ENCODE data around the gene MEIOB. TPM values are rescaled to one million over a fixed set of nuclear protein-coding genes. Genes with fewer than 3 reads are reported as not detected.

MEIOB gene, protein sequence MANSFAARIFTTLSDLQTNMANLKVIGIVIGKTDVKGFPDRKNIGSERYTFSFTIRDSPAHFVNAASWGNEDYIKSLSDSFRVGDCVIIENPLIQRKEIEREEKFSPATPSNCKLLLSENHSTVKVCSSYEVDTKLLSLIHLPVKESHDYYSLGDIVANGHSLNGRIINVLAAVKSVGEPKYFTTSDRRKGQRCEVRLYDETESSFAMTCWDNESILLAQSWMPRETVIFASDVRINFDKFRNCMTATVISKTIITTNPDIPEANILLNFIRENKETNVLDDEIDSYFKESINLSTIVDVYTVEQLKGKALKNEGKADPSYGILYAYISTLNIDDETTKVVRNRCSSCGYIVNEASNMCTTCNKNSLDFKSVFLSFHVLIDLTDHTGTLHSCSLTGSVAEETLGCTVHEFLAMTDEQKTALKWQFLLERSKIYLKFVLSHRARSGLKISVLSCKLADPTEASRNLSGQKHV
- total RNA-seq: not detected in 2 replicates

DNA sequence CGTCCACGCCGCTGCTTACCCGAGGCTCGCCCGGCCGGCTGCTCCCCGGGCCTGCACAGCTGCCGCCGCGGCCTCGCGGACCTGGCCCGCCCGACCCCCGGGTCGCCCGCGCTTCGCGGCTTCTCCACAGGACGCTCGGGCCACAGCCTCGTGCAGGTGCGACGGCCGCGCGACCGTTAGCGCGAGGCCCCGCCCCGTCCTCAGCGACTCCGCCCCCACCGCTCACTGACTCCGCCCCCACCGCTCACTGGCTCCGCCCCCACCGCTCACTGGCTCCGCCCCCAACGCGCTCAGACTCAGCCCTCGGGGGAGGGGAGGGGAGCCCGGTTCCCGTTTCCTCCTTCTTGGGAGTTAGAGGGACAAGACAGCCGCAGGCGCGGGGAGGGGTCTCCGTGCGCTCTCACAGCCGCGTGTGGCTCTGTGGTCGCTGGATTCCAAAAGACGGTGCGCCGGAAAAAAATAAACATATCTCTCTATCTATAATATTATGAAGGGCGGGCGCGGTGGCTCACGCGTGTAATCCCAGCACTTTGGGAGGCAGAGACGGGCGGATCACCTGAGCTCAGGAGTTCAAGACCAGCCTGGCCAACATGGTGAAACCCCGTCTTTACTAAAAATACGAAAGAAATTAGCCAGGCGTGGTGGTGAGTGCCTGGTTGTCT, at the start of gene MEIOB:
Gene MEIOB (minus strand): TSS at position 191 of the 662 bp plus-strand sequence. CDS start 3,989 bp downstream, outside the sequence.

DNA sequence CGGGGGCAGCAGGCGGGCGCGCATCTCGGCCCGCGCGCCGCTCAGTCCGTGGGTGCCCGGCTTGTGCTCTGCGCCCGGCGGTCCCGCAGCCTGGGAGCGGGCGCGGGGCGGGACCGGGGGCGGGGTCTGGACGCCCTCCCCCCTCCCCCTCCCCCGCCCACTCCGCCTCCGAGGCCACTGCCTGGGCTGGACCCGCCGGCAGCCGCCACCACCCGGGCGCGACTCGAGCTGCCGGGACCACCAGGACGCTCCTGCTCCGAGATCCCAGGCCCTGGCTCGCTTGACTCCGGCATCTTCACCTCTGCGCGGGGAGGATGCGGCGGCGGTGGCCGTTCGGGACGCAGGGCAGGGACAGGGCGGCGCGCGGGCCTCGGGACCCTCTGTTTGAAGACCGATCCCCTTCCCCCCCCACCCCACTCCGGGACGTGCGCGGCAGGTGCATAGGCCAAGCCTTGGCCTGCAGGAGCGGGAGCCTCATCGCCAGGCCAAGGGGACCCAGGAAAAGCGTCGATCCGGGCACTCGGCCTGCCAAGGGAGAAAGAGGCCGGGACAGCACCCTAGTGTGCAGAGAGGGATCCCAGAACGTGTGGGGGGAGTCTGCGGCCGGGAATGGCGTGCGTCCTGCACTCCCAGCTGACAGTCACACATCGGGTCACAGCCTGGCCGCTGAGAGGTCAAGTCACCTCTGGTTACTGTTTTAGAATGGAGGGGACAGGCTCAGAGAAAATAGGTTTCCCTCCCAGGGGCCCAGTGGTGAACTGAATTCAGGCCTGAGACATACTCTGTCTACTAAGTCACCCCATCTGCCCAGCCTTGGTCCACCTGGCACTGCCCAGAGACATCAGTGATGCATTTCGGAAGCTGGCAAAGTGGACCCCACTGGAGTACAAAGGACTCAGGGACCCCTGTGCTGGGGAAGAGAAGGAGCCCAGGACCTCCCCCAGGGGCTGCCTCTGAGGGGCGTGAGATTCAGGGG, 46.7 kb upstream of the MEIOB start, which contains the start of gene HS3ST6:
Gene HS3ST6 (minus strand): TSS at position 65 of the 976 bp plus-strand sequence. CDS start 92 bp downstream, outside the sequence.

DNA sequence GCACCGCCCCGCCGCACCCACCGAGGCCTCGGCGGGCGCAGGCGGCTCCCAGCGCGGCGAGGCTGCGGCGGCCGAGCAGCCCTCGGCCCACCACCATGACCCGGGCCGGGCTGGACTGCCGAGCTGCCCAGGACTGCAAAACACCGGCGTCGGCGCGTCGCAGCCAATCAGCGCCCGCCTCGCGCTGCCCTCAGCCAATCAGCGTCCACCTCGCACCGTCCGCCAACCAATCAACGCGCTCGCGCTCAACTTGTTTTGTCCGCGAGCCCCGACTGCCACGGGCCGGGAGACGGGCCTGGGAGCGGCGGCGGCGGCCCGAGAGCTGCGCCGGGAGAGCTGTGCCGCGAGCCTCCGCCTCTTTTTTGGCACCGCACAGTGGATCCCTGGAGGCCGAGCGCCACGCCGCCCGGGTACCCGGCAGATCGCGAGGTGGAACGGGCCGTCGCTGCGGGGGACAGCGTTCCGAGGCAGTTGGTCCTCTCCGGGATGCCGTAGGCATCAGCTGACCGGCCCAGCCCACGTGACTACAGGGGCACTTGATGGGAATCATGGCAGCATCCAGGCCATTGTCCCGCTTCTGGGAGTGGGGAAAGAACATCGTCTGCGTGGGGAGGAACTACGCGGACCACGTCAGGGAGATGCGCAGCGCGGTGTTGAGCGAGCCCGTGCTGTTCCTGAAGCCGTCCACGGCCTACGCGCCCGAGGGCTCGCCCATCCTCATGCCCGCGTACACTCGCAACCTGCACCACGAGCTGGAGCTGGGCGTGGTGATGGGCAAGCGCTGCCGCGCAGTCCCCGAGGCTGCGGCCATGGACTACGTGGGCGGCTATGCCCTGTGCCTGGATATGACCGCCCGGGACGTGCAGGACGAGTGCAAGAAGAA, 45.0 kb downstream of the MEIOB start, which contains the start of the genes FAHD1 and HAGH:
Gene FAHD1 (plus strand): TSS at position 516 of the 883 bp plus-strand sequence. CDS start 33 bp downstream, at position 549.
Gene HAGH (minus strand): TSS at position 135 of the 883 bp plus-strand sequence. CDS start 38 bp downstream, at position 97.

DNA sequence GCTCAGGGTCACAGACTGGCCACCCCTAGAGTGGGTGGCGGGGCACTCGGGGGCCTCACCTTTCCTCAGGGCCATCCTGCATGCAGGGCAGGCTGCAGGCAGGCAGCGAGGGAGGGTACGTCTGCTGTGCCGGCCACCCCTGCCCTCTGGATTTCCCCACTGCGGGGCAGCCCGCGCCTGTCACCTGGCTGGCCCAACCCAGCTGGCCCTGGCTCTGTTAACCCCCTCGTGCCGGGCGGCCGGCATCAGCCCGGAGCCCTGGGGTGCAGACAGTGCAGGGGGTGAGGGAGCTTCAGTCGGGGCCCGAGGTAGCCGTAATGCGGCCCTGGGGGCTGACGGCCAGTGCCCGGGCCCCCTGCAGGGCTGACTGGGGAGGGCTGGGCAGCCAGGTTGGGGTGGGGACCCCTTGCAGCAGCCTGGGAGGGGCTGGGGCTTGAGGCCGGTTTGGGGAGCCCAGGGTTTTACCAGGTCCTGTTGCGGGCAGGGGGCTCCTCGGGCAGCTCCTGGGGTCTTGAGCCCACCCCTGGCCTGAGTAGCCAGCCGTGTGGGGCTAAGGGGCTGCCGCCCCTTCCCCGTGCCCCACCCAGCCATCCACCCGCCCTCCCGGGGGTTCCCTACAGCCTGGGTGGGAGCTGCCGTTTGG, 78.3 kb downstream of the MEIOB start, which contains the start of gene IGFALS:
Gene IGFALS (minus strand): TSS at position 128 of the 643 bp plus-strand sequence. CDS start 53 bp downstream, at position 75.

Other genes starting within 250 kb of the MEIOB start
- 82.3 and 108 TPM in 2 replicates for gene JPT2, start 193.9 kb downstream of the MEIOB start, total RNA-seq
- gene MAPK8IP3, start 166.0 kb downstream of the MEIOB start, total RNA-seq: 18.6 and 20.5 TPM in 2 replicates
- gene NME3, start 100.6 kb downstream of the MEIOB start, total RNA-seq: 61.8 and 63.7 TPM in 2 replicates
- 2.8 and 4.3 TPM in 2 replicates for gene EME2, start 99.4 kb downstream of the MEIOB start, total RNA-seq
- gene MRPS34, start 99.0 kb downstream of the MEIOB start, total RNA-seq: 150 and 160 TPM in 2 replicates
- gene SPSB3, start 89.6 kb downstream of the MEIOB start, total RNA-seq: 36.9 and 43.6 TPM in 2 replicates
- gene NUBP2, start 89.2 kb downstream of the MEIOB start, total RNA-seq: 118 and 164 TPM in 2 replicates
- not detected in 2 replicates for gene IGFALS, start 78.5 kb downstream of the MEIOB start, total RNA-seq
- gene HAGH, start 45.3 kb downstream of the MEIOB start, total RNA-seq: 106 and 119 TPM in 2 replicates
- 70.9 and 86.8 TPM in 2 replicates for gene FAHD1, start 45.0 kb downstream of the MEIOB start, total RNA-seq
- gene HS3ST6, start 46.3 kb upstream of the MEIOB start, total RNA-seq: not detected in 2 replicates
- gene MSRB1, start 71.0 kb upstream of the MEIOB start, total RNA-seq: 10.1 and 13.7 TPM in 2 replicates
- gene RPL3L, start 82.5 kb upstream of the MEIOB start, total RNA-seq: not detected in 2 replicates
- 312 and 315 TPM in 2 replicates for gene NDUFB10, start 87.4 kb upstream of the MEIOB start, total RNA-seq
- gene RPS2, start 92.7 kb upstream of the MEIOB start, total RNA-seq: 2,922 and 2,947 TPM in 2 replicates
- not detected in 2 replicates for gene RNF151, start 94.7 kb upstream of the MEIOB start, total RNA-seq
- 79.4 and 104 TPM in 2 replicates for gene TBL3, start 99.9 kb upstream of the MEIOB start, total RNA-seq
- 1.00 TPM in 1 of 2 replicates, not detected in the other for gene NOXO1, start 109.3 kb upstream of the MEIOB start, total RNA-seq
- 15.4 and 15.9 TPM in 2 replicates for gene GFER, start 112.0 kb upstream of the MEIOB start, total RNA-seq
- 0.25 and 0.87 TPM in 2 replicates for gene SYNGR3, start 117.8 kb upstream of the MEIOB start, total RNA-seq
- gene ZNF598, start 137.7 kb upstream of the MEIOB start, total RNA-seq: 55.6 and 61.8 TPM in 2 replicates
- gene NPW, start 147.6 kb upstream of the MEIOB start, total RNA-seq: 2.5 and 3.1 TPM in 2 replicates
- 236 and 238 TPM in 2 replicates for gene NHERF2, start 154.7 kb upstream of the MEIOB start, total RNA-seq
- 45.7 and 53.0 TPM in 2 replicates for gene NTHL1, start 175.7 kb upstream of the MEIOB start, total RNA-seq
- gene TSC2, start 175.8 kb upstream of the MEIOB start, total RNA-seq: 35.2 and 36.0 TPM in 2 replicates

Measured in mammary microvascular endothelial cell (primary cell).